ENCODE results near the gene CD320. TPM values are rescaled to one million over a fixed set of nuclear protein-coding genes. Genes with fewer than 3 reads are reported as not detected.

The CD320 gene
- total RNA-seq, 1 donor from 2014 or later = 31.8 TPM

DNA sequence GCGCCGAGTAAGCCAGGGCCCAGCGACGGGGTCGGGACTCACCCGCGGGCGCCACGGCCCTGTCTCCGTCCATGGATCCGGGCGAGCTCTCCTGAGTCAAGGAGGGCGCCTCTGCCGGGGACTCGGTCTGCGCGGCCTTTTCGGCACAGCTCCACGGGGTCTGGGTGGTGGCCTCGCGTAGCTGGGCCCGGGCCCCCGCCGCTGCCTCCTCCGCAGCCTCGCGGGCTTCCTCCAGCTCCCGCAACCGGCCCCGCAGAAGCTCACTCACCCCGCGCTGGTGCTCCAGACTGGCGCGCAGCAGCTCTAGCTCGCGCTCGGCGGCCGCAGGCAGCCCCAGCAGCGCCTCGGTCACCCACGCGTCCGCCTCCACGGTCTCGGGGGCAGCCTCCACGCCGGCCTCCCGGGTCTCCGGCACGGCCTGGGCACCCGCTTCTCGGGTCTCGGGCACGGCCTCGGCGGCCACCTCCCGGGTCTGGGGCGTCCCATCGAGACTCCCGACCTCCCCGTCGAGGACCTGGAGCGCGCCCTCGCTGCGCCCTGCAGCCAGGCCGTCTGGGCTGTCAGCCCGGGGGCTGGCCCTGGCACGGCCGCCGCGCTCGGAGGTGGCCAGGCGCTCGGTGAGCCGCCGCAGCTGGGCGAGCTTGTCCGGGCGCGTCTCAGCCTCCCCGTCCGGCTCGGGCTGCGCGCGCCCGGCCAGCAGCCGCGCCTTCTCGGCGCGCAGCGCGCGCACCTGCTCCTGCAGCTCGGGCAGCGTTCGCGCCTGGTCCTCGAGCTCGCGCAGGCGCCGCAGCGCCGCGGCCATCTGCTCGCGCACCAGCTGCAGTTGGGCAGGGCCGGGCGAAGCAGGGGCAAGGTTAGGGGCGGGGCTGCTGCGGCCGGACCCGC lies 26.5 kb upstream of the CD320 start:
- TF ChIP-seq, protein P1, sequence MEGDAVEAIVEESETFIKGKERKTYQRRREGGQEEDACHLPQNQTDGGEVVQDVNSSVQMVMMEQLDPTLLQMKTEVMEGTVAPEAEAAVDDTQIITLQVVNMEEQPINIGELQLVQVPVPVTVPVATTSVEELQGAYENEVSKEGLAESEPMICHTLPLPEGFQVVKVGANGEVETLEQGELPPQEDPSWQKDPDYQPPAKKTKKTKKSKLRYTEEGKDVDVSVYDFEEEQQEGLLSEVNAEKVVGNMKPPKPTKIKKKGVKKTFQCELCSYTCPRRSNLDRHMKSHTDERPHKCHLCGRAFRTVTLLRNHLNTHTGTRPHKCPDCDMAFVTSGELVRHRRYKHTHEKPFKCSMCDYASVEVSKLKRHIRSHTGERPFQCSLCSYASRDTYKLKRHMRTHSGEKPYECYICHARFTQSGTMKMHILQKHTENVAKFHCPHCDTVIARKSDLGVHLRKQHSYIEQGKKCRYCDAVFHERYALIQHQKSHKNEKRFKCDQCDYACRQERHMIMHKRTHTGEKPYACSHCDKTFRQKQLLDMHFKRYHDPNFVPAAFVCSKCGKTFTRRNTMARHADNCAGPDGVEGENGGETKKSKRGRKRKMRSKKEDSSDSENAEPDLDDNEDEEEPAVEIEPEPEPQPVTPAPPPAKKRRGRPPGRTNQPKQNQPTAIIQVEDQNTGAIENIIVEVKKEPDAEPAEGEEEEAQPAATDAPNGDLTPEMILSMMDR (IDR thresholded peaks at IDR 0.05; ENCODE audit: borderline replicate concordance) = no peak
- Histone ChIP-seq H3K4me3 (peak overlapping the region; percentile 53), H3K4me1 (peaks cover 73% of the 10 kb centered on the region), H3K27me3 (ENCODE audit: low read depth) (peaks cover 49% of the 10 kb centered on the region), H3K9me3 (replicated peaks) (no peaks in the 10 kb centered on the region), H3K27ac (replicated peaks) (peak overlapping the region; percentile 80), H3K36me3 (peaks cover 13% of the 10 kb centered on the region)
- intact Hi-C loops (cut with micrococcal nuclease) = no loop called here
- DNase-seq = peak; percentile 41

DNA sequence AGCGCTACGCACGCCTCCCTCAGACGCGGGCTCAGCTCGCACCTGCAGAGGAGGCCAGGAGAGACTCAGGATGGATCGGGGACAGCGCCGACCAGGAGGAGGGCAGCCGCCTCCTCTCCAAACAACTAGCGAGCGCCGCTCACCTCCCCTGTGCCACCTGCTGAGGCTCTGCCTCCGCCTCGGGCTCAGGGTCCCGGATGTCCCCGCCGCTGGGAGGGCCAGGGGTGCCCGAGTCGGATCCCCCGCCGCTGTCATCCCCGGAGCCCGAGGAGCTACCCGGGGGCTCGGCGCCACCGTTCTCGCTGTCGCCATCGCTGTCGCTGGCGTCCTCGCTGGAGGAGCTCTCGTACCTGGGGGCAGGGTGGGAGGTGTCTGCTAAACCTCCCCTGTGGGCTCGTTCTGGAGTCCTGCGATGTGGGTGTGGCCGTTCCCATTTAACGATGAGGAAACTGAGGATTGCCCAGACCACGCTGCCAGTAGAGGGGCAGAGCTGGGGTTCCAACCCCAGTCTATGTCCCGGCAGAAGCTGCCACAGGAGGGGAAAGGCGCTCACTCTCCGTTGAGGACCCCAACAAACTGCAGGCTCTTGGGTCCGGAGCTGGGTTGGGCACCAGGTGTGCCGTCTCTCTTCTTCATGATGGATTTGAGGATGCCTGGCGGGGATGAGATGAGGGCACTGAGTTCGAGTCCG lies 25.8 kb upstream of the CD320 start:
- intact Hi-C loops (cut with micrococcal nuclease) = no loop called here
- H3K4me3 ChIP-seq = peak overlapping the region; percentile 53

DNA sequence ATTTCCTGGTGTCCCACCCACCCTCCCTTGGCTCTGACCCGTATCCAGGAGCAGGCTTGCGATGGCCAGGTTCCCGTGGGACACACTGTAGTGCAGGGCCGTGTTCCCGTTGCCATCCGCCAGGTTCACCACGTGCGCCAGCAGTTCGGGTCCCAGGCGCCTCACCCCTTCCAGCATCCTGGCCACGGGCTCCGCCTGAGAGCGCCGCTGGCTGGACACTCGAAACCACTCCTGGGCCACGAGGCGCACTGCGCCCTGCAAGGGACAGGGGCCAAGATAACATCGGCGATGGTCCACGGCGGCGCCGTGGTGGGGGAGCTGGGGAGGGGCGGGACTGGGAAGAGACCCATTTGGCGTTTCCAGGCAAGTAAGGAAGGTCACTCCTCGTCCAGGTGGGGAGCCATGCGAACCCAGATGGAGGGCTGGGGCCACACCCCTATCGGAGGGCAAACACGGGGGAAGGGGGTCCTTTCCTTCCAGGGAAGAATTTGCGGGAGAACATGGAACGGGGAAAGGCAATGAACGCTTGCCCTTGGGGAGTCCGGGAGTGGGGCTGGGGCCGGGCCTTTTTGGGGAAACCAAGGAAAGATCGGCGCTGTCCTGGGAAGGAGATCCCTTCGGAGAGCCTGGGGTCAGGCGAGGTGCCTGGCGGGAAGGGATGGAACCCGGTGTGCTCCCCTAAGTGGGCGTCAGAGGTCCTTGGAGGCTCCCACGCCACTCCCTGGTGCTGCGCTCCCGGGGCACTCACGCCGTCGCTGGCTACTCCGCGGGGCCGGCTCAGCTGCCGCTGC lies 25.0 kb upstream of the CD320 start:
- intact Hi-C loops (cut with micrococcal nuclease) = no loop called here
- Histone ChIP-seq H3K27me3 (ENCODE audit: low read depth) (peaks cover 49% of the 10 kb centered on the region), H3K4me3 (peak overlapping the region; percentile 53), H3K9me3 (replicated peaks) (no peaks in the 10 kb centered on the region), H3K4me1 (peaks cover 59% of the 10 kb centered on the region), H3K27ac (replicated peaks) (peak overlapping the region; percentile 80), H3K36me3 (peaks cover 13% of the 10 kb centered on the region)
- TF ChIP-seq, protein P1 (IDR thresholded peaks at IDR 0.05; ENCODE audit: borderline replicate concordance) = no peak
- DNase-seq = peak; percentile 56

More for the DNA sequence above, 25.8 kb upstream of the CD320 start:
- TF ChIP-seq, protein P1 (IDR thresholded peaks at IDR 0.05; ENCODE audit: borderline replicate concordance) = no peak
- peaks cover 65% of the 10 kb centered on the region for H3K4me1 ChIP-seq
- peaks cover 49% of the 10 kb centered on the region for H3K27me3 ChIP-seq (ENCODE audit: low read depth)
- DNase-seq = no peak
- H3K36me3 ChIP-seq = peaks cover 13% of the 10 kb centered on the region
- H3K9me3 ChIP-seq (replicated peaks) = no peaks in the 10 kb centered on the region
- H3K27ac ChIP-seq (replicated peaks) = peak overlapping the region; percentile 80

DNA sequence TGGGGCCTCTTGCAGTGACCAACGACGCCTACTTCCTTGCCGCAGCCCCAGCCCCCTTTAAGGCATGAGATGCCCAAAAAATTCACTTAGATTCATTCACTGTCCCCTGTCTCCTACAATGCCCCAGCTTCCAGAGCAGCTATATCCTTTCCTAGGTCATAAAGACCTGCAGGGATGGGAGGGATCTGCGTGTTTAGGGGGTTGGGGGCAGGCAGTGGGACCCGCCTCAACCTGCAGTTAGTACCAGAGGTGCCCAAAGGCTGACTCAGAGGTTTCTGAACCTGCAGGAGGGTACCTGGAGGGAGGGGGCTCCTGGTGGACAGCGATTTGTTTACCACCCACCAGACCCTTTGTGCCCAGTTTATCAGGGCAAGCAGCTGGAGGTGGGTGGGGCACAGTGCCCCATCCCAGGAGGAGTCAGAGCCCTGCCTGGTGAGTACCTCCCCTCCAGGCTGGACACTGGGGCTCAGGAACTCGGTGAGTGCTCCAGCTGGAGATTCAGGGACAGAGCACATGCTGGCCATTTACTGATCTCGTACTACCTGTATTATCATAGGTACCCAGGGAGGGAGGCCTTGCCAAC lies 23.2 kb upstream of the CD320 start:
- intact Hi-C loops (cut with micrococcal nuclease) = no loop called here
- TF ChIP-seq, protein P1 (IDR thresholded peaks at IDR 0.05; ENCODE audit: borderline replicate concordance) = no peak
- no peak for DNase-seq
- Histone ChIP-seq H3K27ac (replicated peaks) (no peak overlapping the region), H3K27me3 (ENCODE audit: low read depth) (peaks cover 34% of the 10 kb centered on the region), H3K4me1 (peaks cover 41% of the 10 kb centered on the region), H3K9me3 (replicated peaks) (peaks cover 4% of the 10 kb centered on the region), H3K4me3 (no peak overlapping the region), H3K36me3 (peaks cover 19% of the 10 kb centered on the region)

DNA sequence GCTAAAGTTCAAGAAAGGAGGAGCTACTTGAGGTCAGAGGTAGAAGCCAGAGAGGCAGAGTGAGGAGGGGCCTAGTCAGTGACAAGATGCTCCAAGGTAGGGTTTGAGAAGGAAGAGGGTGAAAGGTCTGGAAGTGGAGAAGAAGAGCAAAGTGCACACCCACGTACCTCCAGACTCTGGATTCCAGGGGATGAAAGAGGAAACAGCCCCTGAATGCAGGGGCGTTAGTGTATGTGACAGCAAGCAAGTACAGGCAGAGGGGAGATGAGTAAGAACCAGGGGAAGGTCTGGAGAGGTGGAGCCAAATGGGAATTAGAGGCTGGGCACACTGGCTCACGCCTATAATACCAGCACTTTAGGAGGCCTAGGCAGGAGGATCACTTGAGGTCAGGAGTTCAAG lies 21.8 kb upstream of the CD320 start:
- H3K27me3 ChIP-seq (ENCODE audit: low read depth) = peaks cover 23% of the 10 kb centered on the region
- intact Hi-C loops (cut with micrococcal nuclease) = no loop called here
- TF ChIP-seq, protein P1 (IDR thresholded peaks at IDR 0.05; ENCODE audit: borderline replicate concordance) = no peak
- peaks cover 36% of the 10 kb centered on the region for H3K4me1 ChIP-seq
- H3K4me3 ChIP-seq = no peak overlapping the region
- DNase-seq = no peak
- H3K9me3 ChIP-seq (replicated peaks) = peaks cover 4% of the 10 kb centered on the region
- H3K36me3 ChIP-seq = peaks cover 19% of the 10 kb centered on the region
- peak overlapping the region; percentile 1 for H3K27ac ChIP-seq (replicated peaks)

All from left ventricle myocardium inferior (tissue), 1 donor.